HepG2 (cell line): ENCODE measurements around the gene NHERF2. TPM values are rescaled to one million over a fixed set of nuclear protein-coding genes. Genes with fewer than 3 reads are reported as not detected.

Source experiments
- FOXA1 ChIP-seq, 2 experiments: fragments of 450-650 bp in 1 of 2; sonication (generic) in 1 of 2; formaldehyde crosslinking in 1 of 2; IDR thresholded peaks; 2 replicates each; pipeline versions ENCODE4 v1.4.0 to v1.6.1; 2016 to 2020; ENCODE audit warnings: missing genetic modification reagents in 1 of 2
- FOXC1 ChIP-seq: sonication (generic); formaldehyde crosslinking; IDR thresholded peaks from 2 replicates; pipeline ENCODE4 v1.8.0; 2022; ENCODE audit warnings: mild to moderate bottlenecking, missing genetic modification reagents, borderline replicate concordance
- HCFC1 ChIP-seq: fragments of 150-350 bp; IDR thresholded peaks from 2 replicates; pipeline ENCODE4 v1.6.1; 2014; ENCODE audit warnings: low read depth, low read length
- HMG20B ChIP-seq: conservative IDR thresholded peaks from 2 replicates; pipeline ENCODE4 v1.6.1; 2016; ENCODE audit warnings: missing genetic modification reagents, missing compliant biosample characterization
- HOXA7 ChIP-seq: sonication (generic); formaldehyde crosslinking; IDR thresholded peaks from 2 replicates; pipeline ENCODE4 v1.8.1; 2022; ENCODE audit warnings: mild to moderate bottlenecking, missing genetic modification reagents, moderate library complexity
- KLF9 ChIP-seq: IDR thresholded peaks from 2 replicates; pipeline ENCODE4 v1.6.1; 2016; ENCODE audit warnings: low read depth
- NAIF1 ChIP-seq: sonication (generic); formaldehyde crosslinking; IDR thresholded peaks from 2 replicates; pipeline ENCODE4 v1.5.0; 2020; ENCODE audit warnings: mild to moderate bottlenecking, missing genetic modification reagents, borderline replicate concordance
- NFYC ChIP-seq: IDR thresholded peaks from 2 replicates; pipeline ENCODE4 v1.6.1; 2016; ENCODE audit warnings: missing genetic modification reagents, missing compliant biosample characterization
- NR0B2 ChIP-seq: sonication (generic); formaldehyde crosslinking; IDR thresholded peaks from 2 replicates; pipeline ENCODE4 v1.4.0; 2020; ENCODE audit warnings: mild to moderate bottlenecking, missing genetic modification reagents
- PHF21A ChIP-seq: sonication (generic); formaldehyde crosslinking; IDR thresholded peaks from 2 replicates; pipeline ENCODE4 v1.5.0; 2020; ENCODE audit warnings: mild to moderate bottlenecking, missing genetic modification reagents
- PLRG1 ChIP-seq: fragments of 450-650 bp; conservative IDR thresholded peaks from 2 replicates; pipeline ENCODE4 v1.6.1; 2016
- RELA ChIP-seq: sonication (generic); formaldehyde crosslinking; IDR thresholded peaks from 2 replicates; pipeline ENCODE4 v1.4.0; 2020; ENCODE audit warnings: missing genetic modification reagents
- RNF2 ChIP-seq: fragments of 450-650 bp; conservative IDR thresholded peaks from 2 replicates; pipeline ENCODE4 v1.6.1; 2016; ENCODE audit warnings: low read depth
- TBL1XR1 ChIP-seq: fragments of 150-350 bp; IDR thresholded peaks from 2 replicates; pipeline ENCODE4 v1.6.1; 2014; ENCODE audit warnings: borderline replicate concordance, low read length; ENCODE audit not compliant: partially characterized antibody
- ZMYM2 ChIP-seq: sonication (generic); formaldehyde crosslinking; IDR thresholded peaks from 2 replicates; pipeline ENCODE4 v1.8.0; 2022; ENCODE audit warnings: mild to moderate bottlenecking, missing genetic modification reagents
- ZNF850 ChIP-seq: sonication (generic); formaldehyde crosslinking; conservative IDR thresholded peaks from 2 replicates; pipeline ENCODE4 v1.9.0; 2021; ENCODE audit warnings: mild to moderate bottlenecking, missing genetic modification reagents
- polyA plus RNA-seq, 8 experiments: library from polyadenylated mRNA; depleted of rRNA in 3 of 8; stranded (reverse) in 7 of 8; unstranded in 1 of 8; fragments of >200 nt; fragmentation: Illumina TruSeq in 4 of 8; extraction: Trizol in 4 of 8; gene quantifications; 2 replicates each; pipeline versions ENCODE4 v1.2.1 to v1.2.3, GENCODE V29; 2011 to 2016; ENCODE audit warnings: low read depth in 4 of 8, missing spikeins in 1 of 8, mixed read lengths in 1 of 8; ENCODE audit not compliant: insufficient read depth in 1 of 8
- total RNA-seq, 5 experiments: library from RNA; depleted of rRNA; stranded (reverse); fragments of >200 nt; fragmentation: Illumina TruSeq; extraction: Trizol; gene quantifications; 2 replicates each; pipeline ENCODE4 v1.2.3, GENCODE V29; 2016; ENCODE audit warnings: low read depth in 1 of 5
- TF ChIP-seq, protein P1 (sequence below): sonication (generic); formaldehyde crosslinking; IDR thresholded peaks from 2 replicates; pipeline ENCODE4 v1.5.0; 2020; ENCODE audit warnings: mild to moderate bottlenecking, missing genetic modification reagents, borderline replicate concordance
- TF ChIP-seq, protein P2 (sequence below): sonication (generic); formaldehyde crosslinking; IDR thresholded peaks from 2 replicates; pipeline ENCODE4 v1.5.1; 2020; ENCODE audit warnings: mild to moderate bottlenecking, missing genetic modification reagents, borderline replicate concordance
- TF ChIP-seq, protein P3 (sequence below): sonication (generic); formaldehyde crosslinking; IDR thresholded peaks from 2 replicates; pipeline ENCODE4 v1.8.0; 2022; ENCODE audit warnings: missing genetic modification reagents, mild to moderate bottlenecking, borderline replicate concordance

The NHERF2 gene
- total and polyA plus RNA-seq, 2 of the 13 experiments (the other 11 are each of a cell fraction or from before 2014, with no cell fraction given), result 23.7 to 39.3 TPM

DNA sequence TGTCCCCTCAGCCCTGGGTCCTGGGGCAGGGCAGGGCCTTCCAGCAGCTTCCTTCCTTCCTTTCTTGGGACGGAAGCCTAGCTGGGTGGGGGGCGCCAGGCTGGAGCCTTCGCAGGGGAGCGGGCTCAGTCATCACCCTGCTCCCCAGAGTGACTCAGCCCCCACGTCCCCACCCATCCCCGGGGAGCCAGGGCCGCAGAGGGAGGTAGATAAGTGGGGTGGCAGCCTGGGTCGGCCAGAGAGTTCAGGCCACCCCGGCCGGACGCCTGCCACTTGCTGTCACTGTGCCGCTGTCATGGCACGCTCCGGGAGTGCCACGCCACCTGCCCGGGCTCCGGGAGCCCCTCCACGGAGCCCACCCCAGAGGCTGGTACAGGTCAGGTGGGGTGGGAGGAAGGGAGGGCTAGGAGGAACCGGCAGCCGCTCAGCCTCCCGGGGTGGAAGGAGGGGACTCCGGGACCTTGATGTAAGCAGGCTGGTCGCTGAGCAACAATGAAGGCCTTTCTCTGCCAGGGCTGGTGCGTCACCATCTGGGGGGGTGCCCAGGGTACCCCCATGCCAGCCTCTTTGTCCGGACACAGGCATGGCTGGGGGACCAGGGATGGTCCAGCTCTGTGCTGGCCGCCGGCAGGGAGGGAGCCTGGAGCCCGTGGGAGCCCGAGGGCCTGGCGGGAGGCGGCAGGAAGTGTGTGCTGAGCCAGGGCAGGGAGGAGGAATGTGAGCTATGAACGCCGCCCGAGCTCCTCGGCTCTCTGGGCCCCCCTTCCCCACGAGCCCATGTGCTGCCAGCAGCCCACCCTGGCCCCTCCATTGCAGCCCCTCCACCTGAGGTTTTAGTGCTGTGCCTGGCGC, 6.6 kb downstream of the NHERF2 start (continued):
- TF ChIP-seq, protein P1, sequence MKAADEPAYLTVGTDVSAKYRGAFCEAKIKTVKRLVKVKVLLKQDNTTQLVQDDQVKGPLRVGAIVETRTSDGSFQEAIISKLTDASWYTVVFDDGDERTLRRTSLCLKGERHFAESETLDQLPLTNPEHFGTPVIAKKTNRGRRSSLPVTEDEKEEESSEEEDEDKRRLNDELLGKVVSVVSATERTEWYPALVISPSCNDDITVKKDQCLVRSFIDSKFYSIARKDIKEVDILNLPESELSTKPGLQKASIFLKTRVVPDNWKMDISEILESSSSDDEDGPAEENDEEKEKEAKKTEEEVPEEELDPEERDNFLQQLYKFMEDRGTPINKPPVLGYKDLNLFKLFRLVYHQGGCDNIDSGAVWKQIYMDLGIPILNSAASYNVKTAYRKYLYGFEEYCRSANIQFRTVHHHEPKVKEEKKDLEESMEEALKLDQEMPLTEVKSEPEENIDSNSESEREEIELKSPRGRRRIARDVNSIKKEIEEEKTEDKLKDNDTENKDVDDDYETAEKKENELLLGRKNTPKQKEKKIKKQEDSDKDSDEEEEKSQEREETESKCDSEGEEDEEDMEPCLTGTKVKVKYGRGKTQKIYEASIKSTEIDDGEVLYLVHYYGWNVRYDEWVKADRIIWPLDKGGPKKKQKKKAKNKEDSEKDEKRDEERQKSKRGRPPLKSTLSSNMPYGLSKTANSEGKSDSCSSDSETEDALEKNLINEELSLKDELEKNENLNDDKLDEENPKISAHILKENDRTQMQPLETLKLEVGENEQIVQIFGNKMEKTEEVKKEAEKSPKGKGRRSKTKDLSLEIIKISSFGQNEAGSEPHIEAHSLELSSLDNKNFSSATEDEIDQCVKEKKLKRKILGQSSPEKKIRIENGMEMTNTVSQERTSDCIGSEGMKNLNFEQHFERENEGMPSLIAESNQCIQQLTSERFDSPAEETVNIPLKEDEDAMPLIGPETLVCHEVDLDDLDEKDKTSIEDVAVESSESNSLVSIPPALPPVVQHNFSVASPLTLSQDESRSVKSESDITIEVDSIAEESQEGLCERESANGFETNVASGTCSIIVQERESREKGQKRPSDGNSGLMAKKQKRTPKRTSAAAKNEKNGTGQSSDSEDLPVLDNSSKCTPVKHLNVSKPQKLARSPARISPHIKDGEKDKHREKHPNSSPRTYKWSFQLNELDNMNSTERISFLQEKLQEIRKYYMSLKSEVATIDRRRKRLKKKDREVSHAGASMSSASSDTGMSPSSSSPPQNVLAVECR (CRISPR knock-in tag), result no peak; the same call in 1 of the 2 replicates
- TF ChIP-seq, protein P2, sequence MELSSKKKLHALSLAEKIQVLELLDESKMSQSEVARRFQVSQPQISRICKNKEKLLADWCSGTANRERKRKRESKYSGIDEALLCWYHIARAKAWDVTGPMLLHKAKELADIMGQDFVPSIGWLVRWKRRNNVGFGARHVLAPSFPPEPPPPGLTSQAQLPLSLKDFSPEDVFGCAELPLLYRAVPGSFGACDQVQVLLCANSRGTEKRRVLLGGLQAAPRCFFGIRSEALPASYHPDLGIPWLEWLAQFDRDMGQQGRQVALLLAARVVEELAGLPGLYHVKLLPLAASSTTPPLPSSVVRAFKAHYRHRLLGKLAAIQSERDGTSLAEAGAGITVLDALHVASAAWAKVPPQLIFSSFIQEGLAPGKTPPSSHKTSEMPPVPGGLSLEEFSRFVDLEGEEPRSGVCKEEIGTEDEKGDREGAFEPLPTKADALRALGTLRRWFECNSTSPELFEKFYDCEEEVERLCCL (CRISPR knock-in tag), result no peak
- TF ChIP-seq KLF9 (CRISPR knock-in tag), result no peak
- no peak for TF ChIP-seq ZMYM2 (CRISPR knock-in tag)
- no peak for TF ChIP-seq RELA (CRISPR knock-in tag)
- no peak for TF ChIP-seq FOXA1 (IDR thresholded peaks at IDR 0.05)
- TF ChIP-seq FOXA1 (CRISPR knock-in tag; IDR thresholded peaks at IDR 0.05), result no peak
- TF ChIP-seq HOXA7 (CRISPR knock-in tag), result no peak
- TF ChIP-seq ZNF850, result no peak
- TF ChIP-seq, protein P3, sequence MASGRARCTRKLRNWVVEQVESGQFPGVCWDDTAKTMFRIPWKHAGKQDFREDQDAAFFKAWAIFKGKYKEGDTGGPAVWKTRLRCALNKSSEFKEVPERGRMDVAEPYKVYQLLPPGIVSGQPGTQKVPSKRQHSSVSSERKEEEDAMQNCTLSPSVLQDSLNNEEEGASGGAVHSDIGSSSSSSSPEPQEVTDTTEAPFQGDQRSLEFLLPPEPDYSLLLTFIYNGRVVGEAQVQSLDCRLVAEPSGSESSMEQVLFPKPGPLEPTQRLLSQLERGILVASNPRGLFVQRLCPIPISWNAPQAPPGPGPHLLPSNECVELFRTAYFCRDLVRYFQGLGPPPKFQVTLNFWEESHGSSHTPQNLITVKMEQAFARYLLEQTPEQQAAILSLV (CRISPR knock-in tag), result no peak; the same call in 1 of the 2 replicates
- no peak for TF ChIP-seq PHF21A (CRISPR knock-in tag)
- TF ChIP-seq NAIF1, result no peak
- TF ChIP-seq HMG20B, result no peak
- no peak for TF ChIP-seq NR0B2 (CRISPR knock-in tag)
- no peak for TF ChIP-seq NFYC
- TF ChIP-seq HCFC1, result no peak
- no peak for TF ChIP-seq PLRG1
- no peak for TF ChIP-seq RNF2
- no peak for TF ChIP-seq FOXC1 (CRISPR knock-in tag)
- TF ChIP-seq TBL1XR1, result no peak
